A673 (cell line): ENCODE data around the gene PACRG.

ENCODE experiments used
- EZH2 ChIP-seq: fragments of 200-600 bp; sonication (generic); IDR thresholded peaks from 2 replicates; pipeline ENCODE4 v1.6.1; 2017; ENCODE audit warnings: borderline replicate concordance, low read depth, mild to moderate bottlenecking, mixed read lengths, antibody characterized with exemption, low read length; ENCODE audit not compliant: poor library complexity, severe bottlenecking
- TF ChIP-seq, protein P1 (sequence below): fragments of 300-800, 200-600 bp; sonication (generic); conservative IDR thresholded peaks from 2 replicates; pipeline ENCODE4 v1.5.1; 2017; ENCODE audit warnings: low read depth, mild to moderate bottlenecking, antibody characterized with exemption, low read length, moderate library complexity, mixed read lengths

DNA sequence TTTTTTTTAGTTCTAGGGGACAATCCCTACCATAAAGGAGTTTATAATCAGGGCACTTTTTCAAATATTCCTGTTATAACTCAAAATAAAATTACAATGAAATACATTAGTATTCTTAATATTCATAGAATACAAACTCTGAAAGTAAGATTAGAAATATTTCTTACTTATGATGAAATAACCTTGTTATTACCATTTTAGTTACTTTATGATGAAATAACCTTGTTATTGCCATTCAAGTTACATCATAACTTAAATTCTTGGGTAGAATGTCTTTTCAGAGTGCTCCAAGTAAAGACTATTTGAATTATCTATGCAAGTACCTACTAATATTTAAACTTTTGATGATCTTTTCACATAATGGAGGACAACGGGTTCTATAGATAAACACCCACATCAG, 43.2 kb downstream of the PACRG start:
- TF ChIP-seq, protein P1, sequence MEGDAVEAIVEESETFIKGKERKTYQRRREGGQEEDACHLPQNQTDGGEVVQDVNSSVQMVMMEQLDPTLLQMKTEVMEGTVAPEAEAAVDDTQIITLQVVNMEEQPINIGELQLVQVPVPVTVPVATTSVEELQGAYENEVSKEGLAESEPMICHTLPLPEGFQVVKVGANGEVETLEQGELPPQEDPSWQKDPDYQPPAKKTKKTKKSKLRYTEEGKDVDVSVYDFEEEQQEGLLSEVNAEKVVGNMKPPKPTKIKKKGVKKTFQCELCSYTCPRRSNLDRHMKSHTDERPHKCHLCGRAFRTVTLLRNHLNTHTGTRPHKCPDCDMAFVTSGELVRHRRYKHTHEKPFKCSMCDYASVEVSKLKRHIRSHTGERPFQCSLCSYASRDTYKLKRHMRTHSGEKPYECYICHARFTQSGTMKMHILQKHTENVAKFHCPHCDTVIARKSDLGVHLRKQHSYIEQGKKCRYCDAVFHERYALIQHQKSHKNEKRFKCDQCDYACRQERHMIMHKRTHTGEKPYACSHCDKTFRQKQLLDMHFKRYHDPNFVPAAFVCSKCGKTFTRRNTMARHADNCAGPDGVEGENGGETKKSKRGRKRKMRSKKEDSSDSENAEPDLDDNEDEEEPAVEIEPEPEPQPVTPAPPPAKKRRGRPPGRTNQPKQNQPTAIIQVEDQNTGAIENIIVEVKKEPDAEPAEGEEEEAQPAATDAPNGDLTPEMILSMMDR = no peak
- TF ChIP-seq EZH2 = no peak
